ENCODE data around the gene TBXA2R. TPM values are rescaled to one million over a fixed set of nuclear protein-coding genes. Genes with fewer than 3 reads are reported as not detected.

Gene TBXA2R
- total and polyA plus RNA-seq, 2 of the 8 experiments (the other 6 are each of a cell fraction or from before 2014, with no cell fraction given): 0.39 to 0.50 TPM

DNA sequence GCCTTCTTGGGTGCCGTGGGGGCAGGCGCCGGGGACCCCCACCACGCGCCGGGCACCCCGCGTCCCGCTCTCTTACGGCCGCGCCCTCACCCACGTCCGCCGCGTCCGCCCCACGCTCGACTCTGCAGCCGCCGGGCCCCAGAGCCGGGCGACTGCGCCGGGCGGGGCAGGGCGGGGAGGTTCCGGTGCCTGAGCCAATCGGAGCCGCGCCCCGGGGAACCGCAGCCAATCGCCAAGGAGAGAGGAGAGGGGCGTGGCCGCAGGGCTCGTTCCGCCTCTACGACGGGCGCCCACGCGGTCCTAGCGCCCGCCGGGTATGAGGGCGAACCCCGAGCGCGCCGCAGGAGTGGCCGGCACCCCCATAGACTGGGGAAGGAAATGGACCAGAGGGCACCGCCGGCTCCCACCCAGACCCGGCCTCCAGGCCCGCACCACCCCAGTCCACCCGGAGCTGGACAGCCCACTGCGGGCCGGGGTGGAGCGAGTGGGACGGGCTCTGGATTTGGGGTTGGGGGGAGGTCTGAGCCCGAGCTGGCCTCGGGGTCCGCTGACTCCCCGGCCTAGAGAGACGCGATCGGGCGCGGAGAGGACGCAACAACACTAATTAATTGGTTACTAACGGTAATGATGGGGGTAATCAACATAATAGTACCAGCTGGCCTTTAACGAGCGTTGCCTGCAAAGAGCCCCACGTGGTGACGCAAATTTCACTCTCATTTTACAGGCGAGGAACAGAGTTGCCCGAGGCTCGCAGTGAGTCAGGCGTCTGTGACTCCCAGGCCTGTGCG, 49.0 kb downstream of the TBXA2R start, which contains the start of gene MFSD12 (continued):
- TF ChIP-seq BRCA1 (IDR thresholded peaks at IDR 0.05; ENCODE audit: low read depth, low read length) (no peak), TBP (IDR thresholded peaks at IDR 0.05; ENCODE audit: low read depth, low read length) (no peak), EP300 (IDR thresholded peaks at IDR 0.05; ENCODE audit: borderline replicate concordance in 1 of 2, low read depth in 2 of 2, low read length in 2 of 2) (no peak; a peak in 1 of 3 replicates), TCF12 (IDR thresholded peaks at IDR 0.05; ENCODE audit: low read depth, low read length) (no peak), EGR1 (IDR thresholded peaks at IDR 0.05; ENCODE audit: borderline replicate concordance, low read depth, low read length) (peak; percentile 61), EZH2 (IDR thresholded peaks at IDR 0.05; ENCODE audit: low read depth, low read length, severe bottlenecking) (no peak), SP4 (IDR thresholded peaks at IDR 0.05; ENCODE audit: low read length) (peak; percentile 83; the same call in 1 of the 2 replicates)
